GF-D8 (cell line): ENCODE data around the gene ADAMTS18.
"Not testable (repeated sequence)": the region's sequence is repeated elsewhere in the genome, so short reads cannot be mapped to it uniquely, and the experiment has no call there.

Experiments
- DNase-seq: peaks from one replicate; lab custom pipeline; 2025; lab: John Stamatoyannopoulos, UW

ADAMTS18 gene

GRCh38 chr16:77285676-77286075 lies 149.2 kb downstream of the ADAMTS18 start:
- DNase-seq, result no peak

GRCh38 chr16:77282345-77282744 lies 152.5 kb downstream of the ADAMTS18 start:
- DNase-seq, result no peak

DNA sequence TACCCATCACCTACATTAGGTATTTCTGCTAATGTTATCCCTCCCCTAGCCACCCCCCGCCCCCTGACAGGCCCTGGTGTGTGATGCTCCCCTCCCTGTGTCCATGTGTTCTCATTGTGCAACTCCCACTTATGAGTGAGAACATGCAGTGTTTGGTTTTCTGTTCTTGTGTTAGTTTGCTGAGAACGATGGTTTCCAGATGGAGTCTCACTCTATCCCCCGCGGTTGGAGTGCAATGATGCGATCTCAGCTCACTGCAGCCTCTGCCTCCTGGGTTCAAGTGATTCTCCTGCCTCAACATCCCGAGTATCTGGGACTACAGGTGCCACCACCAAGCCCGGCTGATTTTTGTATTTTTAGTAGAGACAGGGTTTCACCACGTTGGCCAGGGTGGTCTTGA lies 155.5 kb downstream of the ADAMTS18 start:
- not testable (repeated sequence) for DNase-seq

- no peak for DNase-seq
Measured at GRCh38 chr16:77277571-77277970, 157.3 kb downstream of the ADAMTS18 start.

GRCh38 chr16:77277141-77277540 lies 157.7 kb downstream of the ADAMTS18 start:
- DNase-seq, result no peak

- DNase-seq, result no peak
Measured at GRCh38 chr16:77276661-77277060, 158.2 kb downstream of the ADAMTS18 start.

DNA sequence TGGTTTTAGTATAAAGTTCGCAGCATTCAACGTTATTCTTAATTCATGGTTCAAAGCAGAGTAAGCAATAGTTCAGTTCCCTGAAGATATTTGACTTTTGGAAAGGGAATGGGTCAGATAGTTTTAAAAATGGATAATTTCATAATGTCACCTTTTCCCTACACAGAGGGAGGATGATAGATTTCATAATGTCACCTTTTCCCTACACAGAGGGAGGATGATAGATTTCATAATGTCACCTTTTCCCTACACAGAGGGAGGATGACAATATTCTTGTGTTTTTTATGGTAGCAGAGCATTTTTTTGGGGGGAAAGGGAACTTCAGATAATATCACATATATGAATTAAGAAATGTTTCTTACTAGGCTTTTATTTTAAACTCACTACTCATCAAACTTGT lies 159.5 kb downstream of the ADAMTS18 start:
- DNase-seq, result not testable (repeated sequence)

GRCh38 chr16:77273815-77274214 lies 161.0 kb downstream of the ADAMTS18 start:
- peak; percentile 39 for DNase-seq

- no peak for DNase-seq
Measured at GRCh38 chr16:77271532-77272426, 163.1 kb downstream of the ADAMTS18 start.

DNA sequence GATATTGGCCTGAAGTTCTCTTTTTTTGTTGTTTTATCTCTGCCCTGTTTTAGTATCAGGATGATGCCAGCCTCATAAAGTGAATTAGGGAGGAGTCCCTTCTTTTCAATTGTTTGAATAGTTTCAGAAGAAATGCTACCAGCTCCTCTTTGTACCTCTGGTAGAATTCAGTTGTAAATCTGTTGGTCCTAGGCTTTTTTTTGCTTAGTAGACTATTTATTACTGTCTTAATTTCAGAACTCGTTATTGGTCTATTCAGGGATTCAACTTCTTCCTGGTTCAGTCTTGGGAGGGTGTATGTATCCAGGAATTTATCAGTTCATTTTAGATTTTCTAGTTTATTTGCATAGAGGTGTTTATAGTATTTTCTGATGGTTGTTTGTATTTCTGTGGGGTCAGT lies 168.6 kb downstream of the ADAMTS18 start:
- DNase-seq, result not testable (repeated sequence)

GRCh38 chr16:77262971-77263370 lies 171.9 kb downstream of the ADAMTS18 start:
- DNase-seq, result no peak

DNA sequence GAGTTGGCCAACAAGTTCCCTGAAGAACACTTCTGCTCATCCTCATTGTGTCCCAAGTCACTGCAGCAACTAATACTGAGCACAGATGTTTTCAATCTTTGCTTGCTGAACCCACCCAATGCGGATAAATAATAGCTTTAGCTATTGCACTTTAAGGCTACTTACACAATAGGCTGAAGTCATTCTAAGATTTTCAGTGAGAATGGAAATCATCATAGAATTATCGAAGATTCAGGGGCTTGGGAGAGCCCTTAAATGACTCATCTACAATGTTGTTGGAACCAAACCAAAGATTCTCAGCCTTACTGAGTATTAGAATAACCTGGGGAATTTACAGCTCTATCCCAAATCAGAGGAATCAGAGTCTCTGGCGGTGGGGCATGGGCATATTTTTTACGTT lies 184.4 kb downstream of the ADAMTS18 start:
- DNase-seq, result no peak

- DNase-seq, result no peak
Measured at GRCh38 chr16:77246150-77246549, 188.7 kb downstream of the ADAMTS18 start.

GRCh38 chr16:77242471-77242870 lies 192.4 kb downstream of the ADAMTS18 start:
- DNase-seq, result not testable (repeated sequence)

DNA sequence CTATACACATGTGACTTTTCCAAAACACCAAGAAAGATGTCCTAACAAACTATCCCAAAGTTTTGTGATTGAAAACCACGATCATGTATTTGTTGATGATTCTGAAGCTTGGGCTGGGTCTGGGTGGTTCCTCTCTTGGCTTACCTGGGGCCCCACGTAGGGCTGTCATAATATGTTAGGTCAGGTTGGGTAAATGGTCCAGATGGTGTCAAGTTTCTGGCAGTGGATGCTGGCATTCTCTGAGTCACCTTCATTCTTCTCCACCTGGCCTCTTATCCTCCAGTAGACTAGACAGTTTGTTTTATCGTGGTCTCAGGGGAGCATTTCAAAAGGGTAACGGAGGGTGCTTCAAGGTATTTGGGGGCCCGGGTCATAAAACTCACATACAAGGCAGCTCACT lies 196.2 kb downstream of the ADAMTS18 start:
- DNase-seq, result no peak

DNA sequence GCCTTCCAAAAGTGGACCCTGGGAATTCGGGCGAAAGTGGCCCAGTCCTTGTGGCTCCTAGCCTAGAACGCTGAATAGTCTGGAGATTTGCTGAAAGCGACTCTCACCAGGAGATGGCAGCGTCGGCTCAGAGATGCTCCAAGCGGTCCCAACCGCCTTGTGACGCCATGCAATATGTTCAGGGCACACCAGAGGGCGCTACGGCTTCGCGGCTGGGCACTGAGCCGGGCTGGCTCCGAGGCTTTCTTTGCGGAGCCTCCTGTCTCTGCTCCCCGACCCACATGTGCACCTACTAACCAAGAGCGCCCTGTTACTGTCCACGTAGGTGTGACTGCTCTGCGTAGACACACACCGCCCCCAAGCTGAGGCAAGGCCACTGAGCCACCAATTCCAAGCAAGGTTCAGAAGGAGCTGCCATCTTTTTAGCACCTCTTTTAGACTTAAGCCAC lies 198.7 kb downstream of the ADAMTS18 start:
- DNase-seq, result peak; percentile 28

GRCh38 chr16:77234611-77235010 lies 200.2 kb downstream of the ADAMTS18 start:
- DNase-seq, result no peak

DNA sequence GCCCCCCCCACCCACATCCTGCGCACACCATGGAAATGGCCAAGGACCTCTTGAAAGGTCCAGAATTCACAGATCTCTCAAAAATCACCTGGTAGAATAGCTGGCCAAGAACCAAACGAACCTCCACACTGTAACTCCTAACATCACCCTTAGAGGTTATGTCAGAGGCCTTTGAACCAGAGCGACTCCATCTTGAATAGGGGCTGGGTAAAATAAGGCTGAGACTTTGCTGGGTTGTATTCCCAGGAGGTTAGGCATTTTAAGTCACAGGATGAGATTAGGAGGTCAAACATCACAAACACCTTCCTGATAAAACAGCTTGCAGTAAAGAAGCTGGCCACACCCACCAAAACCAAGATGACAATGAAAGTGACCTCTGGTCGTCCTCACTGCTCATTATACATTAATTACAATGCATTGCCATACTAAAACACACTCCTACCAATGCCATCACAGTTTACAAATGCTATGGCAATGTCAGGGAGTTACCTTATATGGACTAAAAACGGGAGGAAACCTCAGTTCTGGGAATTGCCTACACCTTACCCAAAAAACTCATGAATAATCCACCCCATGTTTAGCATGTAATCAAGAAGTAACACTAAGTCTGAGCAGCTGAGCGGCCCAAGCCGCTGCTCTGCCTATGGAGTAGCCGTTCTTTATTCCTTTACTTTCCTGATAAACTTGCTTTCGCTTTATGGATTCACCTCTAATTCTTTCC lies 200.9 kb downstream of the ADAMTS18 start:
- DNase-seq, result no peak
